ENCODE measurements around the gene ADGRL4.
"Not testable (repeated sequence)": the region's sequence is repeated elsewhere in the genome, so short reads cannot be mapped to it uniquely, and the experiment has no call there.

The ADGRL4 gene

DNA sequence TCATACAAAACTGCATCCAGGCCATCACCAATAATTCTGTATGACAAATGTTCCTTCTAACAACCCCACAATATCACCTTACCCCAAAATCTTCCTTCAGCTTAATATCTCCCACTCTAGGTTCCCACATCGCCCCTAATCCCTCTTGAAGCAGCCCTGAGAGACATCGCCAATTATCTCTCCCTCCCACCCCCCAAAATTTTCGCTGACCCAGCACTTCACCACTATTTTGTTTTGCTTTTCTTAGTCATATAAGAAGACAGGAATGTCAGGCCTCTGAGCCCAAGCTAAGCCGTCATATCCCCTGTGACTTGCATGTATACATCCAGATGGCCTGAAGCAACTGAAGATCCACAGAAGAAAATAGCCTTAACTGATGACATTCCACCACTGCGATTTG is 126.3 kb downstream of the ADGRL4 start:
- in situ Hi-C loops (cut with HindIII; ENCODE audit: low sequenced_read_pairs), result no loop called here
- no peak for DNase-seq (ENCODE audit: low read depth, low spot score)
- TF ChIP-seq, protein P1, sequence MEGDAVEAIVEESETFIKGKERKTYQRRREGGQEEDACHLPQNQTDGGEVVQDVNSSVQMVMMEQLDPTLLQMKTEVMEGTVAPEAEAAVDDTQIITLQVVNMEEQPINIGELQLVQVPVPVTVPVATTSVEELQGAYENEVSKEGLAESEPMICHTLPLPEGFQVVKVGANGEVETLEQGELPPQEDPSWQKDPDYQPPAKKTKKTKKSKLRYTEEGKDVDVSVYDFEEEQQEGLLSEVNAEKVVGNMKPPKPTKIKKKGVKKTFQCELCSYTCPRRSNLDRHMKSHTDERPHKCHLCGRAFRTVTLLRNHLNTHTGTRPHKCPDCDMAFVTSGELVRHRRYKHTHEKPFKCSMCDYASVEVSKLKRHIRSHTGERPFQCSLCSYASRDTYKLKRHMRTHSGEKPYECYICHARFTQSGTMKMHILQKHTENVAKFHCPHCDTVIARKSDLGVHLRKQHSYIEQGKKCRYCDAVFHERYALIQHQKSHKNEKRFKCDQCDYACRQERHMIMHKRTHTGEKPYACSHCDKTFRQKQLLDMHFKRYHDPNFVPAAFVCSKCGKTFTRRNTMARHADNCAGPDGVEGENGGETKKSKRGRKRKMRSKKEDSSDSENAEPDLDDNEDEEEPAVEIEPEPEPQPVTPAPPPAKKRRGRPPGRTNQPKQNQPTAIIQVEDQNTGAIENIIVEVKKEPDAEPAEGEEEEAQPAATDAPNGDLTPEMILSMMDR (IDR thresholded peaks at IDR 0.05; ENCODE audit: low read depth, low read length), result no peak
- no peak overlapping the region for H3K4me3 ChIP-seq (ENCODE audit: low read depth, low read length)

DNA sequence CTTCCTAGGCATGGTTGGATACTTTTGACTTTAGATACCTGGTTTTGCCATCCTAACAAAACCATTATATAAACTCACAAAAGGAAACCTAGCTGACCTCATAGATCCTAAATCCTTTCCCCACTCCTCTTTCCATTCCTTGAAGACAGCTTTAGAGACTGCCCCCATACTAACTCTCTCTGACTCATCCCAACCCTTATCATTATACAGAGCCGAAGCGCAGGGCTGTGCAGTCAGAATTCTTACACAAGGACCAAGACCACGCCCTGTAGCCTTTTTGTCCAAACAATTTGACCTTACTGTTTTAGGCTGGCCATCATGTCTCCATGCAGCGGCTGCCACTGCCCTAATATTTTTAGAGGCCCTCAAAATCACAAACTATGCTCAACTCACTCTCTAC is 130.5 kb downstream of the ADGRL4 start:
- in situ Hi-C loops (cut with HindIII; ENCODE audit: low sequenced_read_pairs); DNase-seq (ENCODE audit: low read depth, low spot score); H3K4me3 ChIP-seq (ENCODE audit: low read depth, low read length): not testable (repeated sequence)

DNA sequence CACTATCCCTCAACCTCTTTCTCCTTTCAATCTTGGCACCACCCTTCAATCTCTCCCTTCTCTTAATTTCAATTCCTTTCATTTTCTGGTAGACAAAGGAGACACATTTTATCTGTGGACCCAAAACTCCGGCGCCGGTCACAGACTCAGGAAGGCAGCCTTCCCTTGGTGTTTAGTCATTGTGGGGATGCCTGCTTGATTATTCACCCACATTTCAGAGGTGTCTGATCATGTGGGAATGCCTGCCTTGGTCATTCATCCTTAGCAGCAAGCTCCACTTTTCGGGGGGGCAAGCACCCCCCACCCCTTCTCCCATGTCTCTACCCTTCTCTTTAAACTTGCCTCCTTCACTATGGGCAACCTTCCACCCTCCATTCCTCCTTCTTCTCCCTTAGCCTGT is 133.7 kb downstream of the ADGRL4 start:
- H3K4me3 ChIP-seq (ENCODE audit: low read depth, low read length); in situ Hi-C loops (cut with HindIII; ENCODE audit: low sequenced_read_pairs): not testable (repeated sequence)
- DNase-seq (ENCODE audit: low read depth, low spot score), result peak; percentile 24

DNA sequence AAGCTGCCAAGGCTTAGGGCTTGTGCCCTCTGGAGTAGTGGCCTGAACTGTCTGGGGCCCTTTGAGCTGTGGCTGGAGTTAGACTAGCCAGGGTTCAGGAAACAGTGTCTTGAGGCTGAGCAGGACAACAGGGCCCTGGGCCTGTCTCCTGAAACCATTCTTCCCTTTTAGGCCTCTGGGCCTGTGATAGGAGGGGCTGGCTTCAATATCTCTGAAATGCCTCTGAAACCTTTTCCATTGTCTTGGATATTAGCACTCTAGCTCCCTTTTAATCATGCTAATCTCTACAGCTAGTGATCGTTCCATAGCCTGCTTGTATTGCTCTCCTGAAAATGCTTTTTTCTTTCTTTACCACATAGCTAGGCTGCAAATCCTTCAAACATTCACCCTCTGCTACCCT is 135.3 kb downstream of the ADGRL4 start:
- no peak overlapping the region for H3K4me3 ChIP-seq (ENCODE audit: low read depth, low read length)
- TF ChIP-seq, protein P1 (IDR thresholded peaks at IDR 0.05; ENCODE audit: low read depth, low read length), result no peak
- in situ Hi-C loops (cut with HindIII; ENCODE audit: low sequenced_read_pairs), result no loop called here
- no peak for DNase-seq (ENCODE audit: low read depth, low spot score)

DNA sequence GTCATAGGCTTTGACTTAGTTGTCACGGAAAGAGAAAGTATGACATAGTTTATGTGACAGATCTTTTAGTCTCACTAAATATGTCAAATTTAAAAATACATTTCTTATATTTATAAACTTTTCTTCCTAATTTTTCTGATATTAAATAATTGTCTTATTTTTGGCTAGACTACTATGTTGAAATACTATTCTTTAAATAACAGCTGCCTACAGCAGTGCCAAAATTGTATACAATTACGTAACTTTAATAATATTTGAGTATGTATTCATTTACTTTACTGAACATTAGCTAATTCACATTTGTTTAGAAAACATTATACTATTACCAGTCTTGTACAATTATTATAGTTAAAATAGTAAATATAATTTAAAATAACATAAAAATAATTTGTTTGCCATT is 137.4 kb downstream of the ADGRL4 start:
- H3K4me3 ChIP-seq (ENCODE audit: low read depth, low read length), result no peak overlapping the region
- no peak for DNase-seq (ENCODE audit: low read depth, low spot score)
- TF ChIP-seq, protein P1 (IDR thresholded peaks at IDR 0.05; ENCODE audit: low read depth, low read length), result no peak
- in situ Hi-C loops (cut with HindIII; ENCODE audit: low sequenced_read_pairs), result no loop called here

DNA sequence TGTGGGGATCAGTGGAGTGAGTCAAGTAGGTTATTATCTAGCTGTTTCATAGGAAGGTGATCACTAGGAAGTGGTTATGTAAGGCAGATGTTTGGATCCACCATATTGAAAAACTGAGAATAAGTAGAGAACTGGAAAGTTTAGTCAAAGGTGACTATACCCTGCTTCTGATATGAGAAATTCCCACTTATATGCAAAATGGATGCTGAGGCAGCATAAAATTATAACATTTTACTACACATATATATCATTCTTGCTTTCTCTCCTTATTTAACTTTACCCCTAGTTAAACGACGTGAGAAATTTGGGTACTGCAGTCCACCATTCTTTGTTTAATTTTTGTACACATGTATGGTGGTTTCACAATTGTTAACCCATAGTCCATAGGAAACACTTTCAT is 142.4 kb downstream of the ADGRL4 start:
- in situ Hi-C loops (cut with HindIII; ENCODE audit: low sequenced_read_pairs), result no loop called here
- TF ChIP-seq, protein P1 (IDR thresholded peaks at IDR 0.05; ENCODE audit: low read depth, low read length), result no peak
- no peak for DNase-seq (ENCODE audit: low read depth, low spot score)
- H3K4me3 ChIP-seq (ENCODE audit: low read depth, low read length), result no peak overlapping the region

DNA sequence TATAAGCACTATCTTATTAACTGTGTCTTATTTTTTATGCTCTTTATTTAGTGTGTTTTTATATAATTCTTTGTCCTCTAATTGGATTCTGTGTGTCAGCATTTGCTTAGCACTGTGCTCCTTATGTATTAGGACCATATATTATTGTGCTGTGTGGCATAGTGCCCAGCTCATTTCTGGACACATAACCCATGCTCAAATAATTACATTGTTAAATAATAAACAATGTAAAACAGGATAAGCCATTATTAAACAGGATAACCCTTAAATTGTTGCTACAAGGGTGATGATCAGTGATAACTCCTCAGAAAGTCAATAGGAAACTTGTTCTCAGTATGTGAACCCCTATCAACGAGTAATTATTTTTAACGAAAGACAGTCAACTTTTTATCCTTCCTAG is 150.4 kb downstream of the ADGRL4 start:
- no peak overlapping the region for H3K4me3 ChIP-seq (ENCODE audit: low read depth, low read length)
- no peak for DNase-seq (ENCODE audit: low read depth, low spot score)
- in situ Hi-C loops (cut with HindIII; ENCODE audit: low sequenced_read_pairs), result no loop called here
- TF ChIP-seq, protein P1 (IDR thresholded peaks at IDR 0.05; ENCODE audit: low read depth, low read length), result no peak

DNA sequence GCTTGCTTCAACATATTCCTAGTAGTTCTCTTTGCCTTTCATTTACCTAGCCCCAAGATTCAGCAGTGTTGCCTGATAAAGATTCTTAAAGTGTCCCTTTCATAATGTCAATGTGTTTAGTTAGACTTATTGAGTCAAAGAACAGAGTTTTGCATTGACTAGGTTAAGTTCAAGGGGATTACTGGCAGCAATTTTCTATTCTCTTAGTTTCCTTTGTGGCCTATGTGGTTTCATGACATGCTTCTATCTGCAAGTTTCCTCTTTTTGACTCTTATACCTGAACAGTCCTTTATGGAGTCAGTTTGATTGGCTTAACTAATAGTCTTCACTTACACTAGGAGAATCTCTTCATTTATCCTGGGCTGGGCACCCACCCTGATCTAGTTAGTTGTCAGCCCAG is 151.3 kb downstream of the ADGRL4 start:
- no peak overlapping the region for H3K4me3 ChIP-seq (ENCODE audit: low read depth, low read length)
- TF ChIP-seq, protein P1 (IDR thresholded peaks at IDR 0.05; ENCODE audit: low read depth, low read length), result no peak
- in situ Hi-C loops (cut with HindIII; ENCODE audit: low sequenced_read_pairs), result no loop called here
- DNase-seq (ENCODE audit: low read depth, low spot score), result no peak
